NCI-H2081 (cell line): ENCODE data around the gene TAF11L3.
"Not testable (repeated sequence)": the region's sequence is repeated elsewhere in the genome, so short reads cannot be mapped to it uniquely, and the experiment has no call there.

Source experiments
- DNase-seq, 2 experiments: peaks; one replicate each; lab custom pipeline; 2025; lab: John Stamatoyannopoulos, UW

Gene TAF11L3

DNA sequence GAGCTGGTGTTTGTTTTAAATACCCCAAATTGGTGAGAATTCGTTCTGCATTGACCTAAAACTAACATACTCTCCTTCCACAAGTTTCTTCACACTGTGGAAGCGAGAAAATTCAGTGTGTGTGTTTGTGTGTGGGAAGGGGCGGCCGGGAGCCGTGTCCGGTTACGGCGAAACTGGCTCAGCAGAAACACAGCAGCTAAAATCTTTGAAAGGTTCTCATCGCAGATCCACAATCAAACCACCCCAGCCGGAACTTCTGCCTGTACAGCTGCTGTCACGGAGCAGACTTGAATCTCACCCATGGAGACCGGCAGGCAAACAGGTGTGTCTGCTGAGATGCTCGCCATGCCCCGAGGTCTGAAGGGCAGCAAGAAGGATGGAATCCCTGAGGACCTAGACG is at the start of gene TAF11L3:
Gene TAF11L3 (plus strand): TSS at position 301 of the 400 bp plus-strand sequence.
- not testable (repeated sequence) for DNase-seq

DNA sequence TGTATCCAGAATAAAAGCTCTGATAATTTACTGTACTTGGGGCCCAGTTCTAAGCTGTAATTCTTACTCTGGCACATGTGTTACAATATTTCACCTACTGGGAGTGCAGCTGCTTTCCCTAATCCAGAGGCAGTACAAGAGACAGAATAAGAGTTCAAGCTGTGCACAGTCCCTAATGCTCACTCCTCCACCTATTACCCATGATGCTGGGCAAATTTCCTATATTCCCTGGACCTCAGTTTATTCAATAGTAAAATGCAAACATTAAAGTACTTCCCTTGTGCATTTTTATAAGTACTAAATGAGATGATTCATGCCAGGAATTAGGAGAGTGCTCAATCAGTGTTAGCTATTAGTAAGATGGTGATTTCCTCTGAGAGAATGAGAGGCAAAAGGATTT is 48.1 kb upstream of the TAF11L3 start:
- DNase-seq, result no peak

DNA sequence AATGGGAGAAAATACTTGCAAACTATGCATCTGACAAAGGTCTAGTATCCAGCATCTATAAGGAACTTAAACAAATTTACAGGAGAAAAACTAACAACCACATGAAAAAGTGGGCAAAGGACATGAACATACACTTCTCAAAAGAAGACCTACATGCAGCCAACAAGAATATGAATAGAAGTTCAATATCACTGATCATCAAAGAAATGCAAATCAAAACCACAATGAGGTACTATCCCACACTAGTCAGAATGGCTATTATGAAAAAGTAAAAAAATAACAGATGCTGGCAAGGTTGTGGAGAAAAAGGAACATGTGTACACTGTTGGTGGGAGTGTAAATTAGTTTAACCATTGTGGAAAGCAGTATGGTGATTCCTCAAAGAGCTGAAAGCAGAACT is 43.1 kb upstream of the TAF11L3 start:
- DNase-seq, result not testable (repeated sequence)

DNA sequence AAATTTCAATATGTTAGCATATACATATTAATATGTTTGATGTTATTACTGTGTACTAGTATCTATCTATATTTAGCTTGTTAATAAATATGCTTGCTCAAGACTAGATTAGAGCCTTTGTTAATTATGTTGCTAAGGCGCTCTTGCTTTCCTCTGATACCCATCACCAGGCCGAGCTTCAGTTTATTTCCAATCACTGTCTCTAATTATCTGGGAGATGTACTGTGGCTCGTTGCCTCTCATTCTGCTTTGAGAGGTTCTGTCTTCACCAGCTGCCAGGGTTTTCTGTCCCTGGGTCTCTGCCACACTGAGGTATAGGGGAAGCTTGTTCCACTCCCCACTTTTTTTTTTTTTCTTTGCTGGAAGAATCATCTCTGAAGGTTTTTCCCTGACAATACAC is 41.1 kb upstream of the TAF11L3 start:
- no peak for DNase-seq

DNA sequence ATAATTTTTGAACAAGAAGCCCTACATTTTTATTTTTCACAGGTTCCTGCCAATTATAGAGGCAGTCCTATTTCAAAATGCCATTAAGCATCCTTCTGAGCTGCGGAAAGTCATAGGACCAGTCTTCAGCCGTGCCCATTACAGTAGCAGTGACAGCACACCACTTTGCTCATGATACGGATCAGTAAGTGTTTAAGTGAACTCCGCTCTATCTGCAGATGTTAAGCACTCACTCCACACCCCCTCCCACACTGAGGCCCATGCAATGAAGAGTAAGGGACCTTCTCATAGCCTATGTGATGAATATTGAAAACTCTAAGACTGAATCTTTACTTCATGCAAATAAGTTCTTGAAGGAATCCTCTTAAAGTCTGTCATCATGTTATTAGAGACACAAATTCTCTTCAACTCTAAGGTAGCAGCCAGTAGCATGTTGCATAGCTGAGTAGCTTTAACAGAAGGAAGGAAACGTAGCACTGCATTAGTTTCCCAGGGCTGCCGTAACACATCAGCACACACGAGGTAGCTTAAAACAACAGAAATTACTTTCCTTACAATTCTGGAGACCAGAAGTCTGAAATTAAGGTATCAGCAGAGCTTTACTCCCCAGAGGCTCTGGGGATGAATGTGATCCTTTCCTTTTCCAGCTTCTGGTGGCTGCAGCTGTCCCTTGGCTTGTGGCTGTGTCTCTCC is 40.4 kb upstream of the TAF11L3 start:
- DNase-seq, result no peak

DNA sequence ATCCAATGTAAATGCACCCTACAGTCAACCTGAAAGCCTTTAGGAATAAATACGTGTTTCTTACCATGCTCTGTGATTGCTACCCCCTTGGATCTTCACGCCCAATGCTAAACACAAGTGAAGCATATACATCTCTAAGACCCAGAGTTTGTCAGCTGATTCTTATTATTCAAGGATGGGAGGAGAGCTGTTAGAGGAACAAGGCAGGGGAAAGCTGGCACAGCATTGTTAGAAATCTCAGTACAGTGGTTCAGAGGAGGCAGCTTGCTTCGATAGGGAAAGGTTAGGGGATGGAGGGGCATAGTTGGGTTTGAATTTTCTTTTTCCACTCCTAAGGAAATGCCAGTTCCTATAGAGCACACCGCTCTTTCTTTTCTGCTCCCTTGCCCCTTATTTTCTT is 36.8 kb upstream of the TAF11L3 start:
- no peak for DNase-seq

DNA sequence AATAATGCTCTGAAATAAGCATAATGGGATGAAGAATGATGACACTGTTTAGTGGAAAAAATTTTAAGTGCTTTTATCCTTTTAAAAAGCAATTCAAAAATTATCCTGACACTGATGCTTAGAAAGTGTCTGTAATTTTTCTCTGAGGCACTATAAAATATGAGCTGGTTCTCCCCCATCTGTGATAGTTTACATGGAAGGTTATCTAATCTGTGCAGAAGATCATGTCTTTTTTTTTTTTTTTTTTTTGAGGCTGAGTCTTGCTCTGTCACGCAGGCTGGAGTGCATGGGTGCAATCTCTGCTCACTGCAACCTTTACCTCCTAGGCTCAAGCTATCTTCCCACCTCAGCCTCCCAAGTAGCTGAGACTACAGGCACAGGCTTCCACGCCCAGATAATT is 35.4 kb upstream of the TAF11L3 start:
- DNase-seq, result no peak

DNA sequence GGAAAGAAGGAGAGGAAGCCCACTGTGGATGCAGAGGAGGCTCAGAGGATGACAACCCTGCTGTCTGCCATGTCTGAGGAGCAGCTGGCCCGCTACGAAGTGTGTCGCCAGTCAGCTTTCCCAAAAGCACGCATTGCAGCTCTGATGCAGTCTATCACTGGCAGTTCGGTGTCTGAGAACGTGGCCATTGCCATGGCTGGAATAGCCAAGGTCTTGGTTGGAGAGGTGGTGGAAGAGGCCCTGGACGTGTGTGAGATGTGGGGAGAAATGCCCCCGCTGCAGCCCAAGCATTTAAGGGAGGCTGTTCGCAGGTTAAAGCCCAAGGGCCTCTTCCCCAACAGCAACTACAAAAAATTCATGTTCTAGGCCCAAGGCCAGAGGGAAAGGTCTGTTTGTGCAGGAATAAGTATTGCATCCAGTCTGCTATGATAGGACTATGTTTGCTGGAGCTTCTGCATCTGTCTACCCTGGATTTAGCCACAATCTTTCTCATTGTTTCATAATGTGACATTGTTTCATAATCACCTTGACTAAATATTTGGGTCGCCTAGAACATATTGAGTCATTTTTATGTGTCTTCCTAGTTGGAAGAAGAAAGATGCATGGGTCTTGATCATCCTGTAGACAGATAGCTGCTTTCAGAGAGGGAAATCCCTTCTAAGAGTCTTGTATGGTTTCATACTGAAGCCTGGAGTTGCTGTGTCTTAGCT is 31.5 kb upstream of the TAF11L3 start:
- DNase-seq, result not testable (repeated sequence)

DNA sequence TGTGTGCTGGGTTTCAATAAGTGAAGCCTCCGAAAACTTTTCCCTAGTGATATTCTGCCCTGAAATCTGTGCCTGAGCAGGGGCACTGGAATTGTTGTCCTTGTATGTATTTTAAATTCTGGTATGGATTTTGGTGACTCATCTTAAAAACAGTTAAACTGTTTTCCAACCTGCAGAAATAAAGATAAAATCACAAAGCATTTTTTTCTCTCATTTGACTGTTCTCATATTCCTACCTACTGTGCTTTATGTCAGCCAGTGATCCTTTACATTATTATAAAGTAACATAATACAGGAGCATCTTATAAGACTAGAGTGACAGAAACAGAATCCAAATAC is 31.0 kb upstream of the TAF11L3 start:
- no peak for DNase-seq

DNA sequence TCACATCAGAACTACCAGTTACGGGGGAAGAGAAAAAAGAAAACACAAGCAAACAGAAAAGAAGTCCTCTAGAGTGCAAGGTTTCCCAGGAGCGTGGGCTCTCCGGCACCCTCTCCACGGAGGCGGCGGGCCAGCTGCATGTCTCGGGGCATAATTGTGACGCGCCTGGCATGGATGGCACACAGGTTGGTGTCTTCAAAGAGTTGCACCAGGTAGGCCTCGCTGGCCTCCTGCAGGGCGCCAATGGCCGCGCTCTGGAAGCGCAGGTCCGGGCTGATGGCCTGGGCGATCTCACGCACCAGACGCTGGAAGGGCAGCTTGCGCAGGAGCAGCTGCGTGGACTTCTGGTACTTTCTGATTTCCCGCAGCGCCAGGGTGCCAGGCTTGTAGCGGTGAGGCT is 26.9 kb upstream of the TAF11L3 start:
- DNase-seq, result not testable (repeated sequence)

DNA sequence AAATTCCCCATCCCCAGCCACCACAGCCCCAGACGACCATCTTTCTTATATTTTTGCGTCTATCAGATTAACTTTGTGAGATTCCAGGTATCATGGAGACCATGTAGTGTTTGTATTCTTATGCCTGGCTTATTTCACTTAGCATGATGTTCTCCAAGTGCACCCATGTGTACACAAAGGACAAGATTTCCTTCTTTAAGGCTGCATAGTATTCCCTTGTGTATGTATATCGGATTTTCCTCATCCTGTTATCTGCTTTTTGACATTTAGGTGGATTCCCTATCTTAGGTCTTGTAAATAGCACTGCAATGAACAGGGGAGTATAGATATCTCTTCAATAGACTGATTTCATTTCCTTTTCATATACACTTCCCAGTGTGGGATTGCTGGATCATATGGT is 25.4 kb upstream of the TAF11L3 start:
- no peak for DNase-seq

DNA sequence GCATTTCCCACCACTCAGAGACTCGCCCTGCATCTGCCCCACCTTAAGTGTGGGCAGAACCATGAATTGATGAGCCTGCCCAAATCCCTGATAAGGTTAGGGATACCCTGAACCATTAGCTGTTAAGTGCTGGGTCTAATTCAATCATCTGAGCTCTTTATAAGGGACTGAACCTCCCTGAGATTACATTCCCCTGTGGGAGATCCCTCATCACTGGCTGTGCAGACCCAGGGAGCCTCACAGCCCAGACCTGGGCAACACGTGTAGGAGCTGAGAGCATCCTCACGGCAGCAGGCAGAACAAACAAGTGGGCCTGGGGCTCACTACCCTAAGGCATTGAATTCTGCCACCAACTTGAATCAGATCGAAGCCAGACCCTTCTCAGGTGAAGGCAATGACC is 20.7 kb upstream of the TAF11L3 start:
- DNase-seq, result no peak

DNA sequence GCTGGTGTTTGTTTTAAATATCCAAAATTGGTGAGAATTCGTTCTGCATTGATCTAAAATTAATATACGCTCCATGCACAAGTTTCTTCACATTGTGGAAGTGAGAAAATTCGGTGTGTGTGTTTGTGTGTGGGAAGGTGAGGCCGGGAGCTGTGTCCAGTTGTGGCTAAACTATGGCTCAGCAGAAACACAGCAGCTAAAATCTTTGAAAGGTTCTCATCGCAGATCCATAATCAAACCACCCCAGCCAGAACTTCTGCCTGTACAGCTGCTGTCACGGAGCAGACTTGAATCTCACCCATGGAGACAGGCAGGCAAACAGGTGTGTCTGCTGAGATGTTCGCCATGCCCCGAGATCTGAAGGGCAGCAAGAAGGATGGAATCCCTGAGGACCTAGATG is 20.2 kb upstream of the TAF11L3 start, which contains the start of gene TAF11L2:
Gene TAF11L2 (plus strand): TSS at position 301 of the 400 bp plus-strand sequence.
- not testable (repeated sequence) for DNase-seq

DNA sequence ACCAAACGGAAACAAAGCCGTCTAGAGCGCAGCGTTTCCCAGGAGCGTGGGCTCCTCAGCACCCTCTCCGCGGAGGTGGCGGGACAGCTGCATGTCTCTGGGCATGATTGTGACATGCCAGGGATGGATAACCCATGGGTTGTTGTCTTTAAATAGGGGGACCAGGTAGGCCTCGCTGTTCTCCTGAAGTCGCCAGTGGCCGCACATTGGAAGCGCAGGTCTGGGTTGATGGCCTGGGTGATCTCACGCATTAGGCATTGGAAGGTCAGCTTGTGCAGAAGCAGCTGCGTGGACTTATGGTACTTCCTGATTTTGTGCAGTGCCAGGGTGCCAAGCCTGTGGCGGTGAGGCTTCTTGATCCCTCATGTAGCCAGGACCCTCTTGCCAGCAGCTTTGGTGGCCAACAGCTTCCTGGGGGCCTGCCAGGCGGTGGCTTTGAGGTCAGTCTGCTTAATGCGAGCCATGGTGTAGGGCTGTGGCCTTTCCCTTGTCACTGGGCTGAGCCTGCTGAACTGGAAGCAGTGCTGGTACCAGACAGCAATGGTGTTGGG is 6.3 kb upstream of the TAF11L3 start:
- DNase-seq, result no peak

DNA sequence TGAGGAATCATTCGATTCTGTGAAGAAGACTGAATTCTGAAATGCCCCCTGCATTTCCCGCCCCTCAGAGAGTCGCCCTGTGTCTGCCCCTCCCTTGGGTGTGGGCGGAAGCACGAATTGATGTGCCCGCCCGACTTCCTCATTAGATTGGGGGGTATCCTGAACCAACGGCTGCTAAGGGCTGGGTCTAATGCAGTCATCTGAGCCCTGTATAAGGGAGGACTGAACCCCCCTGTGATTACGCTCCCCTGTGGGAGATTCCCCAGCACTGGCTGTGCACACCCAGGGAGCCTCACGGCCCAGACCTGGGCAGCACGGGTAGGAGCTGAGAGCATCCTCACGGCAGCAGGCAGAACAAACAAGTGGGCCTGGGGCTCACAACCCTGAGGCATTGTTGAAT is 641 bp upstream of the TAF11L3 start:
- not testable (repeated sequence) for DNase-seq

DNA sequence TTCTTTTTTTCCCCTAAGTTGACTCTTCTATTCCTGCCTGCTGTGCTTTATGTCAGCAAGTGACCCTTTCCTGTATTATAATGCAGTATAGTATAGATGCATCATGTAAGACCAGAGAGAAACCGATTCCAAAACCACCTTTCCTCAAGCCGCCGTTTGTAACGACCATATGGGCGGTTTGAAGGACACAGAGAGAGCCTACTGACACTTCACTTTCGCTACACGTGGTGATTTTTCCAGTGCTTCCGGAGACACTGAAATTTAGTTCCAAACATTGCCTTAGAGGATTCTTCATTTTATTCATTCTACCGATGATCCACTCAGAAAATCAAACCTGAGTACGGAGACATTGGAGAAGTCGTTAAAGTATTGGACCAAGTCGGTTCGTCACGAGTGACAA is 1.3 kb downstream of the TAF11L3 start:
- not testable (repeated sequence) for DNase-seq

DNA sequence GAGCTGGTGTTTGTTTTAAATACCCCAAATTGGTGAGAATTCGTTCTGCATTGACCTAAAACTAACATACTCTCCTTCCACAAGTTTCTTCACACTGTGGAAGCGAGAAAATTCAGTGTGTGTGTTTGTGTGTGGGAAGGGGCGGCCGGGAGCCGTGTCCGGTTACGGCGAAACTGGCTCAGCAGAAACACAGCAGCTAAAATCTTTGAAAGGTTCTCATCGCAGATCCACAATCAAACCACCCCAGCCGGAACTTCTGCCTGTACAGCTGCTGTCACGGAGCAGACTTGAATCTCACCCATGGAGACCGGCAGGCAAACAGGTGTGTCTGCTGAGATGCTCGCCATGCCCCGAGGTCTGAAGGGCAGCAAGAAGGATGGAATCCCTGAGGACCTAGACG is 3.3 kb downstream of the TAF11L3 start, which contains the start of gene TAF11L4:
Gene TAF11L4 (plus strand): TSS at position 301 of the 400 bp plus-strand sequence.
- not testable (repeated sequence) for DNase-seq

DNA sequence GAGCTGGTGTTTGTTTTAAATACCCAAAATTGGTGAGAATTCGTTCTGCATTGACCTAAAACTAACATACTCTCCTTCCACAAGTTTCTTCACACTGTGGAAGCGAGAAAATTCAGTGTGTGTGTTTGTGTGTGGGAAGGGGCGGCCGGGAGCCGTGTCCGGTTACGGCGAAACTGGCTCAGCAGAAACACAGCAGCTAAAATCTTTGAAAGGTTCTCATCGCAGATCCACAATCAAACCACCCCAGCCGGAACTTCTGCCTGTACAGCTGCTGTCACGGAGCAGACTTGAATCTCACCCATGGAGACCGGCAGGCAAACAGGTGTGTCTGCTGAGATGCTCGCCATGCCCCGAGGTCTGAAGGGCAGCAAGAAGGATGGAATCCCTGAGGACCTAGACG is 6.8 kb downstream of the TAF11L3 start, which contains the start of gene TAF11L5:
Gene TAF11L5 (plus strand): TSS at position 301 of the 400 bp plus-strand sequence.
- not testable (repeated sequence) for DNase-seq

DNA sequence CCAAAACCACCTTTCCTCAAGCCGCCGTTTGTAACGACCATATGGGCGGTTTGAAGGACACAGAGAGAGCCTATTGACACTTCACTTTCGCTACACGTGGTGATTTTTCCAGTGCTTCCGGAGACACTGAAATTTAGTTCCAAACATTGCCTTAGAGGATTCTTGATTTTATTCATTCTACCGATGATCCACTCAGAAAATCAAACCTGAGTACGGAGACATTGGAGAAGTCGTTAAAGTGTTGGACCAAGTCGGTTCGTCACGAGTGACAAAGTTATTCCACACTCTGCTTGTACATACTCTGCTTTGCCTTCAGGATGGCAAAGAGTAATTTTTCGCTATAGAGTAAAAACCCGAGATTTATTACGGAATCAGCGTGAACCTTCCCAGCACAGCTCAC is 8.3 kb downstream of the TAF11L3 start:
- DNase-seq, result not testable (repeated sequence)

DNA sequence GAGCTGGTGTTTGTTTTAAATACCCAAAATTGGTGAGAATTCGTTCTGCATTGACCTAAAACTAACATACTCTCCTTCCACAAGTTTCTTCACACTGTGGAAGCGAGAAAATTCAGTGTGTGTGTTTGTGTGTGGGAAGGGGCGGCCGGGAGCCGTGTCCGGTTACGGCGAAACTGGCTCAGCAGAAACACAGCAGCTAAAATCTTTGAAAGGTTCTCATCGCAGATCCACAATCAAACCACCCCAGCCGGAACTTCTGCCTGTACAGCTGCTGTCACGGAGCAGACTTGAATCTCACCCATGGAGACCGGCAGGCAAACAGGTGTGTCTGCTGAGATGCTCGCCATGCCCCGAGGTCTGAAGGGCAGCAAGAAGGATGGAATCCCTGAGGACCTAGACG is 10.2 kb downstream of the TAF11L3 start, which contains the start of gene TAF11L6:
Gene TAF11L6 (plus strand): TSS at position 301 of the 400 bp plus-strand sequence.
- DNase-seq, result not testable (repeated sequence)
